A673 (cell line): Measurements from ENCODE around the gene SERINC5. TPM values are rescaled to one million over a fixed set of nuclear protein-coding genes. Genes with fewer than 3 reads are reported as not detected.

Experiments used
- BruUV-seq: library from RNA; stranded (reverse); fragments of 400-500 nt; replicated peaks from 2 replicates; lab custom pipeline; 2021; lab: Mats Ljungman, UMichigan
- CTCF ChIA-PET: fragments of 300-600 bp; sonication (Branson Sonifier 250); formaldehyde crosslinking; loops from one replicate; lab custom pipeline; 2022; ENCODE audit warnings: antibody characterized with exemption; lab: Charles Lee
- POLR2A ChIA-PET: fragments of 300-600 bp; sonication (Branson Sonifier 250); formaldehyde crosslinking; loops from one replicate; lab custom pipeline; 2022; ENCODE audit warnings: antibody characterized with exemption; ENCODE audit not compliant: low non-redundant PET; lab: Charles Lee
- DNase-seq: peaks from one replicate; pipeline ENCODE4 v3.0.0-alpha.2; 2015; ENCODE audit warnings: low spot score
- H3K27ac ChIP-seq: fragments of 200-600 bp; sonication (generic); 2 replicates; pipeline ENCODE4 v1.5.1; 2016; ENCODE audit warnings: mixed run types, low read depth, mild to moderate bottlenecking, mixed read lengths, antibody characterized with exemption, low read length; ENCODE audit not compliant: poor library complexity, severe bottlenecking
- H3K27me3 ChIP-seq: fragments of 200-600 bp; sonication (generic); replicated peaks from 2 replicates; pipeline ENCODE4 v1.6.1; 2017; ENCODE audit warnings: mixed run types, low read depth, mild to moderate bottlenecking, mixed read lengths, antibody characterized with exemption, low read length; ENCODE audit not compliant: insufficient read depth, poor library complexity
- H3K36me3 ChIP-seq: fragments of 200-600 bp; sonication (generic); 2 replicates; pipeline ENCODE4 v1.6.1; 2016; ENCODE audit warnings: mixed run types, mild to moderate bottlenecking, mixed read lengths, antibody characterized with exemption, low read length; ENCODE audit not compliant: insufficient read depth, poor library complexity, severe bottlenecking
- H3K4me1 ChIP-seq: fragments of 200-600 bp; sonication (generic); 2 replicates; pipeline ENCODE4 v1.6.1; 2017; ENCODE audit warnings: mixed run types, mild to moderate bottlenecking, mixed read lengths, antibody characterized with exemption, low read length; ENCODE audit not compliant: insufficient read depth, poor library complexity, severe bottlenecking
- H3K4me3 ChIP-seq: fragments of 200-600 bp; sonication (generic); 2 replicates; pipeline ENCODE4 v1.5.1; 2016; ENCODE audit warnings: low read depth, mixed run types, mild to moderate bottlenecking, mixed read lengths, low read length; ENCODE audit not compliant: poor library complexity, severe bottlenecking
- H3K9me3 ChIP-seq: fragments of 200-600 bp; sonication (generic); 2 replicates; pipeline ENCODE4 v1.6.1; 2016; ENCODE audit warnings: mixed run types, low read depth, mild to moderate bottlenecking, mixed read lengths, antibody characterized with exemption, low read length; ENCODE audit not compliant: poor library complexity, severe bottlenecking
- CTCF ChIP-seq: fragments of 300-800, 200-600 bp; sonication (generic); conservative IDR thresholded peaks from 2 replicates; pipeline ENCODE4 v1.5.1; 2017; ENCODE audit warnings: low read depth, mild to moderate bottlenecking, antibody characterized with exemption, low read length, moderate library complexity, mixed read lengths
- EZH2 ChIP-seq: fragments of 200-600 bp; sonication (generic); IDR thresholded peaks from 2 replicates; pipeline ENCODE4 v1.6.1; 2017; ENCODE audit warnings: borderline replicate concordance, low read depth, mild to moderate bottlenecking, mixed read lengths, antibody characterized with exemption, low read length; ENCODE audit not compliant: poor library complexity, severe bottlenecking
- intact Hi-C: fragments of 100-400 bp; cut with micrococcal nuclease; formaldehyde crosslinking; loops from one replicate; pipeline ENCODE4 v1.10.0; 2022; ENCODE audit not compliant: unreplicated experiment
- total RNA-seq: library from RNA; stranded (reverse); gene quantifications from 2 replicates; pipeline ENCODE4 v1.2.3, GENCODE V29; 2021

The SERINC5 gene
- total RNA-seq, 1 experiment from 2014 or later, result 20.6 TPM

- TF ChIP-seq EZH2 (no peak), CTCF (no peak)
- intact Hi-C loops, result no loop called here
- no peaks in the 10 kb centered on the region for H3K36me3 ChIP-seq
- no TSS peak for BruUV-seq
- H3K4me3 ChIP-seq, result no peak overlapping the region
- H3K9me3 ChIP-seq, result no peaks in the 10 kb centered on the region
- POLR2A ChIA-PET, result no interaction called here
- H3K27ac ChIP-seq, result no peak overlapping the region
- peaks cover 5% of the 10 kb centered on the region for H3K4me1 ChIP-seq
- CTCF ChIA-PET, result no interaction called here
- peak; percentile 17 for DNase-seq
- H3K27me3 ChIP-seq, result no peaks in the 10 kb centered on the region
Measured at GRCh38 chr5:80128141-80128540, 127.7 kb downstream of the SERINC5 start.

GRCh38 chr5:80127116-80127552, 128.7 kb downstream of the SERINC5 start:
- TF ChIP-seq CTCF (no peak), EZH2 (no peak)
- no peaks in the 10 kb centered on the region for H3K9me3 ChIP-seq
- no TSS peak for BruUV-seq
- no peak overlapping the region for H3K4me3 ChIP-seq
- DNase-seq, result no peak
- peaks cover 5% of the 10 kb centered on the region for H3K4me1 ChIP-seq
- POLR2A ChIA-PET, result no interaction called here
- no peaks in the 10 kb centered on the region for H3K36me3 ChIP-seq
- CTCF ChIA-PET, result no interaction called here
- H3K27me3 ChIP-seq, result no peaks in the 10 kb centered on the region
- no peak overlapping the region for H3K27ac ChIP-seq
- intact Hi-C loops, result no loop called here

- no TSS peak for BruUV-seq
- no peak overlapping the region for H3K4me3 ChIP-seq
- CTCF ChIA-PET, result interaction anchor here (0.6 kb wide), 1 partner anchor 12 kb away, joined by 4 read pairs; no protein-coding TSS in a partner anchor
- H3K4me1 ChIP-seq, result peaks cover 5% of the 10 kb centered on the region
- no peak for DNase-seq
- no peaks in the 10 kb centered on the region for H3K36me3 ChIP-seq
- intact Hi-C loops, result no loop called here
- H3K27me3 ChIP-seq, result no peaks in the 10 kb centered on the region
- H3K27ac ChIP-seq, result no peak overlapping the region
- TF ChIP-seq EZH2 (no peak), CTCF (no peak)
- POLR2A ChIA-PET, result no interaction called here
- no peaks in the 10 kb centered on the region for H3K9me3 ChIP-seq
Measured at GRCh38 chr5:80125962-80126480, 129.8 kb downstream of the SERINC5 start.
